Osteoblast (primary cell): ENCODE results near the gene RUNX3. TPM values are rescaled to one million over a fixed set of nuclear protein-coding genes. Genes with fewer than 3 reads are reported as not detected.

Experiments
- DNase-seq: peaks from one replicate; pipeline ENCODE4 v3.0.0; 2011; ENCODE audit warnings: low spot score, mixed read lengths; ENCODE audit not compliant: insufficient read length; ENCODE audit errors: missing footprints
- H2AFZ ChIP-seq: 2 replicates; pipeline ENCODE4 v1.6.0; 2011; ENCODE audit warnings: mild to moderate bottlenecking, low read length
- H3K27ac ChIP-seq: 2 replicates; pipeline ENCODE4 v1.5.1; 2011; ENCODE audit warnings: mild to moderate bottlenecking, low read depth, low read length, moderate library complexity
- H3K27me3 ChIP-seq: 2 replicates; pipeline ENCODE4 v1.6.0; 2012; ENCODE audit warnings: mild to moderate bottlenecking, control low read depth, inconsistent platforms, low read length, moderate library complexity; ENCODE audit not compliant: insufficient read depth
- H3K36me3 ChIP-seq: 2 replicates; pipeline ENCODE4 v1.5.1; 2011; ENCODE audit warnings: mild to moderate bottlenecking, low read length, control low read depth, moderate library complexity; ENCODE audit not compliant: insufficient read depth
- H3K4me1 ChIP-seq: 2 replicates; pipeline ENCODE4 v1.5.1; 2011; ENCODE audit warnings: mild to moderate bottlenecking, low read length, control low read depth, moderate library complexity; ENCODE audit not compliant: insufficient read depth
- H3K4me2 ChIP-seq: 2 replicates; pipeline ENCODE4 v1.6.0; 2011; ENCODE audit warnings: mild to moderate bottlenecking, low read length; ENCODE audit not compliant: insufficient read depth
- H3K4me3 ChIP-seq: fragments of 200-600 bp; sonication (generic); 3 replicates; pipeline ENCODE4 v1.5.1; 2012; ENCODE audit warnings: mild to moderate bottlenecking, low read length, inconsistent platforms; ENCODE audit not compliant: insufficient read depth
- H3K79me2 ChIP-seq: 2 replicates; pipeline ENCODE4 v1.6.0; 2012; ENCODE audit warnings: mild to moderate bottlenecking, low read length, control low read depth, inconsistent platforms; ENCODE audit not compliant: insufficient read depth
- H3K9me3 ChIP-seq: 2 replicates; pipeline ENCODE4 v1.5.1; 2011; ENCODE audit warnings: low read depth, low read length, control low read depth
- H4K20me1 ChIP-seq: 2 replicates; pipeline ENCODE4 v1.6.0; 2012; ENCODE audit warnings: mild to moderate bottlenecking, low read length, control low read depth; ENCODE audit not compliant: insufficient read depth
- total RNA-seq: library from RNA; depleted of rRNA; stranded (reverse); fragments of >200 nt; gene quantifications from 2 replicates; pipeline ENCODE4 v1.2.3, GENCODE V29; 2012
- TF ChIP-seq, protein P1 (sequence below): IDR thresholded peaks from 2 replicates; pipeline ENCODE4 v1.5.1; 2011; ENCODE audit warnings: mild to moderate bottlenecking, low read depth, low read length, moderate library complexity; ENCODE audit errors: extremely low read depth

RUNX3 gene
- total RNA-seq, 1 donor = 3.6 TPM

DNA sequence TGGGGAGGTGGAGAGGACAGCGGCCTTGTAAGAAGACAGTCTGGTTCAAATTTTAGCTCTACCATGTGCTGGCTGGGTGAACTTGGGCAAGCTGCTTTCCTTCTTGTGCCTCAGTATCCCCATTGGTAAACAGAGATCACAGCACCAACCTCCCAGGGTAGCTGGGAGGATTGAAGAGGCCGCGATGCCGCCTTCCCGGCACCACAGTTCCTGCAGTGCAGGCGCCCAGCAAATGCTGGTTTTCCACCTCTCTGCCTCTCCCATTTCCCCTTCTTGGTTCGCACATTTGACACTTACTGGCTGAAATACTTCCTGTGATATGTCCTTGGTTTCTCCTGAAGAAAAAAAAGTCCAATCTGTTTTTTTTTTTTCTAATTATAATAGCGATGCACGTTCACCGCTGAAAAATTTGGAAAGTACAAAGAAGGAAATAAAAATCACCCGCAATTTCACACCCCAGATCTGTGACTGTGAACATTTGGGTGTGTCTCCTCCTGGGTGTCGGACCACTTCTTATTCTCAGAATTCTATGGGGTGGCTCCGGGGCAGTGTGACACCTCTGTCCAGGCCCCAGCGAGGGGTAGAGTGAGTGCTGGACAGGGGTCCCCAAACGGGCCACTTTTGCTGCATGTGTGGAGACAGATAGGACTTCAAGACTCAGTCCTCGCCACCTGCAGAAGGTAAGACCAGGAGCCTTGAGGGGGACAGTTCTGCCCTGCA, 73.1 kb downstream of the RUNX3 start:
- Histone ChIP-seq H4K20me1 (no peaks in the 10 kb centered on the region), H3K79me2 (no peaks in the 10 kb centered on the region), H3K4me2 (no peak overlapping the region), H3K4me3 (no peak overlapping the region), H3K27me3 (no peaks in the 10 kb centered on the region), H3K36me3 (no peaks in the 10 kb centered on the region), H2AFZ (no peak overlapping the region), H3K4me1 (peaks cover 5% of the 10 kb centered on the region), H3K27ac (no peak overlapping the region), H3K9me3 (no peaks in the 10 kb centered on the region)
- TF ChIP-seq, protein P1, sequence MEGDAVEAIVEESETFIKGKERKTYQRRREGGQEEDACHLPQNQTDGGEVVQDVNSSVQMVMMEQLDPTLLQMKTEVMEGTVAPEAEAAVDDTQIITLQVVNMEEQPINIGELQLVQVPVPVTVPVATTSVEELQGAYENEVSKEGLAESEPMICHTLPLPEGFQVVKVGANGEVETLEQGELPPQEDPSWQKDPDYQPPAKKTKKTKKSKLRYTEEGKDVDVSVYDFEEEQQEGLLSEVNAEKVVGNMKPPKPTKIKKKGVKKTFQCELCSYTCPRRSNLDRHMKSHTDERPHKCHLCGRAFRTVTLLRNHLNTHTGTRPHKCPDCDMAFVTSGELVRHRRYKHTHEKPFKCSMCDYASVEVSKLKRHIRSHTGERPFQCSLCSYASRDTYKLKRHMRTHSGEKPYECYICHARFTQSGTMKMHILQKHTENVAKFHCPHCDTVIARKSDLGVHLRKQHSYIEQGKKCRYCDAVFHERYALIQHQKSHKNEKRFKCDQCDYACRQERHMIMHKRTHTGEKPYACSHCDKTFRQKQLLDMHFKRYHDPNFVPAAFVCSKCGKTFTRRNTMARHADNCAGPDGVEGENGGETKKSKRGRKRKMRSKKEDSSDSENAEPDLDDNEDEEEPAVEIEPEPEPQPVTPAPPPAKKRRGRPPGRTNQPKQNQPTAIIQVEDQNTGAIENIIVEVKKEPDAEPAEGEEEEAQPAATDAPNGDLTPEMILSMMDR = no peak
- no peak for DNase-seq

DNA sequence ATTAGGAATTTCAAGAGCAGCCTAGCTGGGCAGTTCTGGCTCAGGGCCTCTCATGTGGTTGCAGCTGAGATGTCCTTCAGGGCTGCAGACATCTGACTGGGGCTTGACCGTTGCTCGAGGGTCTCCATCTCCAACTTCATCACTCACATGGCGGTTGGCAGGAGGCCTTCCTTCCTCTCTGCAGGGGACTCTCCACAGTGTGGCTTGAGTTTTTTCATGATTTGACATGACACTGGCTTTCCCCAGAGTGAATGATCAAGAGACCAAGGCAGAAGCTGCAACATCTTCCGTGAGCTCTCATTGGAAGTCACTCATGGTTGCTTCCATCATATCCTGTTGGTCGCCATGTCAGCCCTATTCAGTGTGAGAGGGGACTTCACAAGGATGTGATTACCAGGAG, 74.6 kb downstream of the RUNX3 start:
- H3K36me3 ChIP-seq = no peaks in the 10 kb centered on the region
- H3K9me3 ChIP-seq = no peaks in the 10 kb centered on the region
- no peaks in the 10 kb centered on the region for H3K79me2 ChIP-seq
- peaks cover 3% of the 10 kb centered on the region for H4K20me1 ChIP-seq
- H3K4me1 ChIP-seq = no peaks in the 10 kb centered on the region
- no peak overlapping the region for H3K4me2 ChIP-seq
- TF ChIP-seq, protein P1 = no peak
- H2AFZ ChIP-seq = no peak overlapping the region
- no peak overlapping the region for H3K27ac ChIP-seq
- H3K4me3 ChIP-seq = no peak overlapping the region
- no peaks in the 10 kb centered on the region for H3K27me3 ChIP-seq
- DNase-seq = no peak

DNA sequence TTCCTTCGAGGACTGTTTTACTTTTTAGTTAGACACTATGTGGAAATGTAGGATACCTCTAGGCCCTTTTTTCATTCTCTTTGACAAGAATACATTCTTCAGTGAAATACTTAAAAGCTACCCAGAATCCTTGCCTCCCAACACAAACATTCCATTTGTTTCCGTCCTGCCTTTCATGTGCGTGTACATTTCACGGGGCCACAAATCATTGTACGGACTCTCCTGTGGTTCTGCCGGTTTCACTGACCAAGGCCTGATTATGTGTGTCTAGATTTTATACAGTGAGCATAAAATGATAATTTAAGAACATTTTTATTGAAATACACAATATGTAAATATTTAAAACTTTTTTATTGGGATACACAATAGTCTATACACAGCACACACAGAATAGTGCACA, 76.4 kb downstream of the RUNX3 start:
- no peak overlapping the region for H3K4me2 ChIP-seq

DNA sequence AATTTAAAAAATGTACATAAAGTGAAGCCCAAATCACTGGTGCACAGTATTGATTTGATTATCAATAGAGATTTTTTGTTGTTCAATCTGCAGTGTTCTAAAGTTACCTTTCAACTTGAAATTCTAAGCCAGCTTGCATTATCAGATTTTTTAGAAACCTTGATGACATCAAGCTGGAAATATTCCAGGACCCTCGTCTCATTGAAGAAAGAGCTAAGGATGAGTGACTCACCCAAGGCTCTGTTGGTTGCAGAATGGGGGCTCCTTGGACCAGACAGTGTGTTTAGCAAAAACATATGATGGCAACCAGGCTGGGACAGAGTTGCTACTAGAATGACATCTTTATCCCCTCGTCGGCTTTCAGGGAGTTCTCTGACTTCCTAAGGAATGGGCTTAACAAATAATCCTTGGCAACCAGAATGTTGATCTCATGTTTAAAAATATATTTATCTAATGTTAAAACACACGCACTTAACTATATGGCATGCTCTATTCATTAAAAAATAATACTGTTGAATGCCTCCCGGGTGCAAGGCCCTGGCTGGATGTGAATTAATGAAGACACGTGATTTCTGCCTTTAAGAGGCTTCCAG, 79.7 kb downstream of the RUNX3 start:
- Histone ChIP-seq H3K4me2 (no peak overlapping the region), H3K9me3 (no peaks in the 10 kb centered on the region), H3K36me3 (peaks cover 17% of the 10 kb centered on the region), H3K4me3 (no peak overlapping the region), H4K20me1 (peaks cover 16% of the 10 kb centered on the region), H3K79me2 (no peaks in the 10 kb centered on the region), H3K27ac (no peak overlapping the region), H3K4me1 (peaks cover 13% of the 10 kb centered on the region), H2AFZ (no peak overlapping the region), H3K27me3 (no peaks in the 10 kb centered on the region)
- no peak for DNase-seq
- TF ChIP-seq, protein P1 = no peak

More for the DNA sequence above, 76.4 kb downstream of the RUNX3 start:
- DNase-seq = no peak
- Histone ChIP-seq H3K4me3 (no peak overlapping the region), H3K79me2 (no peaks in the 10 kb centered on the region), H3K36me3 (no peaks in the 10 kb centered on the region), H3K4me1 (no peaks in the 10 kb centered on the region), H3K9me3 (no peaks in the 10 kb centered on the region), H3K27me3 (no peaks in the 10 kb centered on the region), H3K27ac (no peak overlapping the region), H2AFZ (no peak overlapping the region), H4K20me1 (peaks cover 3% of the 10 kb centered on the region)
- TF ChIP-seq, protein P1 = no peak
